ENCODE measurements around the gene GUCA2B. TPM values are rescaled to one million over a fixed set of nuclear protein-coding genes. Genes with fewer than 3 reads are reported as not detected.

The GUCA2B gene
- total RNA-seq, 1 experiment from 2014 or later = not detected

DNA sequence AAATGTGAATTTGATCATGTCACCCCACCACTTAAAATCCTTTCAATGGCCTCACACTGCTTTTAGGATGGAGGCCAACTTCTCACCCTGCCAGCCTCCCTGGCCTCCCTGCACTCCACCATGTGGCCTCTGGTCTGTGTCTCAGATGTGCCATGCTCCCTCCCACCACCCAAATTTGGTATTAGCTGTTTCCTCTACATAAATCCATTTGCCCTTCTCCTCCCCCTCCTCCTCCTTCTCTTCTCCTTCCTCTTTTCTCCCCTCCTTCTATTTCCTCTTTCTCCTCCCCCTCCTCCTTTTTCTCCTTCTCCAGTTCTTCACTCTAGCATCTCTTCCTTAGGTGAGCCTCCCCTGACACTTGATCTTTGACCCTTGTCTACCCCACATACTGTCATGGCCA lies 16.7 kb upstream of the GUCA2B start:
- no peaks in the 10 kb centered on the region for H3K9me3 ChIP-seq (ENCODE audit: control insufficient read depth, insufficient read depth, low read depth, low read length)
- ATAC-seq (no peak), DNase-seq (ENCODE audit: low read depth, low spot score) (no peak)
- H3K36me3 ChIP-seq (ENCODE audit: control insufficient read depth, insufficient read depth, low read length) = no peaks in the 10 kb centered on the region
- no peak overlapping the region for H3K4me3 ChIP-seq (ENCODE audit: low read depth in 2 of 2, low read length in 2 of 2)
- in situ Hi-C loops (cut with HindIII; ENCODE audit: low pct_unique_long_range_greater_than_20kb, low sequenced_read_pairs) = no loop called here
- H3K27ac ChIP-seq (ENCODE audit: low read length) = no peak overlapping the region
- intact Hi-C loops (cut with micrococcal nuclease; ENCODE audit: unreplicated experiment) = no loop called here
- ChIA-PET POLR2A (no interaction called here), CTCF (no interaction called here)
- no peaks in the 10 kb centered on the region for H3K4me1 ChIP-seq (ENCODE audit: control insufficient read depth, insufficient read depth, low read length)
- TF ChIP-seq TCF7L2 (IDR thresholded peaks at IDR 0.05; ENCODE audit: low read depth, low read length) = no peak
- TF ChIP-seq SIN3A (IDR thresholded peaks at IDR 0.05; ENCODE audit: borderline replicate concordance, insufficient read depth, low read depth, low read length) = no peak
- TF ChIP-seq POLR2AphosphoS5 (IDR thresholded peaks at IDR 0.05; ENCODE audit: low read depth, low read length) = no peak
- TF ChIP-seq, protein P1, sequence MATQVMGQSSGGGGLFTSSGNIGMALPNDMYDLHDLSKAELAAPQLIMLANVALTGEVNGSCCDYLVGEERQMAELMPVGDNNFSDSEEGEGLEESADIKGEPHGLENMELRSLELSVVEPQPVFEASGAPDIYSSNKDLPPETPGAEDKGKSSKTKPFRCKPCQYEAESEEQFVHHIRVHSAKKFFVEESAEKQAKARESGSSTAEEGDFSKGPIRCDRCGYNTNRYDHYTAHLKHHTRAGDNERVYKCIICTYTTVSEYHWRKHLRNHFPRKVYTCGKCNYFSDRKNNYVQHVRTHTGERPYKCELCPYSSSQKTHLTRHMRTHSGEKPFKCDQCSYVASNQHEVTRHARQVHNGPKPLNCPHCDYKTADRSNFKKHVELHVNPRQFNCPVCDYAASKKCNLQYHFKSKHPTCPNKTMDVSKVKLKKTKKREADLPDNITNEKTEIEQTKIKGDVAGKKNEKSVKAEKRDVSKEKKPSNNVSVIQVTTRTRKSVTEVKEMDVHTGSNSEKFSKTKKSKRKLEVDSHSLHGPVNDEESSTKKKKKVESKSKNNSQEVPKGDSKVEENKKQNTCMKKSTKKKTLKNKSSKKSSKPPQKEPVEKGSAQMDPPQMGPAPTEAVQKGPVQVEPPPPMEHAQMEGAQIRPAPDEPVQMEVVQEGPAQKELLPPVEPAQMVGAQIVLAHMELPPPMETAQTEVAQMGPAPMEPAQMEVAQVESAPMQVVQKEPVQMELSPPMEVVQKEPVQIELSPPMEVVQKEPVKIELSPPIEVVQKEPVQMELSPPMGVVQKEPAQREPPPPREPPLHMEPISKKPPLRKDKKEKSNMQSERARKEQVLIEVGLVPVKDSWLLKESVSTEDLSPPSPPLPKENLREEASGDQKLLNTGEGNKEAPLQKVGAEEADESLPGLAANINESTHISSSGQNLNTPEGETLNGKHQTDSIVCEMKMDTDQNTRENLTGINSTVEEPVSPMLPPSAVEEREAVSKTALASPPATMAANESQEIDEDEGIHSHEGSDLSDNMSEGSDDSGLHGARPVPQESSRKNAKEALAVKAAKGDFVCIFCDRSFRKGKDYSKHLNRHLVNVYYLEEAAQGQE (IDR thresholded peaks at IDR 0.05; ENCODE audit: insufficient read depth in 1 of 2, low read depth in 2 of 2, low read length in 1 of 2) = no peak
- TF ChIP-seq, protein P2, sequence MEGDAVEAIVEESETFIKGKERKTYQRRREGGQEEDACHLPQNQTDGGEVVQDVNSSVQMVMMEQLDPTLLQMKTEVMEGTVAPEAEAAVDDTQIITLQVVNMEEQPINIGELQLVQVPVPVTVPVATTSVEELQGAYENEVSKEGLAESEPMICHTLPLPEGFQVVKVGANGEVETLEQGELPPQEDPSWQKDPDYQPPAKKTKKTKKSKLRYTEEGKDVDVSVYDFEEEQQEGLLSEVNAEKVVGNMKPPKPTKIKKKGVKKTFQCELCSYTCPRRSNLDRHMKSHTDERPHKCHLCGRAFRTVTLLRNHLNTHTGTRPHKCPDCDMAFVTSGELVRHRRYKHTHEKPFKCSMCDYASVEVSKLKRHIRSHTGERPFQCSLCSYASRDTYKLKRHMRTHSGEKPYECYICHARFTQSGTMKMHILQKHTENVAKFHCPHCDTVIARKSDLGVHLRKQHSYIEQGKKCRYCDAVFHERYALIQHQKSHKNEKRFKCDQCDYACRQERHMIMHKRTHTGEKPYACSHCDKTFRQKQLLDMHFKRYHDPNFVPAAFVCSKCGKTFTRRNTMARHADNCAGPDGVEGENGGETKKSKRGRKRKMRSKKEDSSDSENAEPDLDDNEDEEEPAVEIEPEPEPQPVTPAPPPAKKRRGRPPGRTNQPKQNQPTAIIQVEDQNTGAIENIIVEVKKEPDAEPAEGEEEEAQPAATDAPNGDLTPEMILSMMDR (IDR thresholded peaks at IDR 0.05) = no peak
- peaks cover 3% of the 10 kb centered on the region; the same call in 1 of the 2 replicates for H3K27me3 ChIP-seq (ENCODE audit: control insufficient read depth, insufficient read depth, low read length)
- BruUV-seq (replicated peaks) = no TSS peak

DNA sequence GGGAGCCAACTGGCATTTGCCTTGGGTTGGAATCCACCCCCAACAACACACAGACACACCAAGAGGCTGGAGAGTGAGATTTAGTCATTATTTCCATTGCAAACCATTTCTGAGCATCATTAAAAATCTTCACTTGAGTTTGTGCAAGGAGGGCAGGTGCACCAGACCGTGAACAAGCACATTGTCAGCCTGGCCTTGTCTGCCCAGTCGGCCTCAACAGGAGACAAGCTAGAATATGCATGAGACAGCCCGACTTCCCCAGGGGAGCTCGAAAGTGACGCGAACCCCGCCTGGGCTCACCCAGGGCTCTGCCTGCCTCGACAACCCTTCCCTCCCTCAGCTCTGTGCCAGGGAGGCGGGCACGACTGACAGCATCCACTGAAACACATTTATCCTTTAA lies 15.4 kb upstream of the GUCA2B start:
- CTCF ChIA-PET = interaction anchor here (0.6 kb wide), 1 partner anchor 575 kb away, joined by 10 read pairs; no protein-coding TSS in a partner anchor
- BruUV-seq (replicated peaks) = no TSS peak

More for the DNA sequence above, 15.4 kb upstream of the GUCA2B start:
- Histone ChIP-seq H3K9me3 (ENCODE audit: control insufficient read depth, insufficient read depth, low read depth, low read length) (no peaks in the 10 kb centered on the region), H3K36me3 (ENCODE audit: control insufficient read depth, insufficient read depth, low read length) (no peaks in the 10 kb centered on the region), H3K4me3 (ENCODE audit: low read depth in 2 of 2, low read length in 2 of 2) (no peak overlapping the region), H3K27me3 (ENCODE audit: control insufficient read depth, insufficient read depth, low read length) (peaks cover 3% of the 10 kb centered on the region; the same call in 1 of the 2 replicates), H3K27ac (ENCODE audit: low read length) (no peak overlapping the region), H3K4me1 (ENCODE audit: control insufficient read depth, insufficient read depth, low read length) (no peaks in the 10 kb centered on the region)
- intact Hi-C loops (cut with micrococcal nuclease; ENCODE audit: unreplicated experiment) = no loop called here
- in situ Hi-C loops (cut with HindIII; ENCODE audit: low pct_unique_long_range_greater_than_20kb, low sequenced_read_pairs) = no loop called here
- DNase-seq (ENCODE audit: low read depth, low spot score) (no peak), ATAC-seq (no peak)
- POLR2A ChIA-PET = interaction anchor here (0.6 kb wide), 1 partner anchor 545 kb away, joined by 3 read pairs; no protein-coding TSS in a partner anchor
- TF ChIP-seq, protein P2 (IDR thresholded peaks at IDR 0.05) = no peak
